Panc1 (cell line): ENCODE data around the gene IBA57.

ENCODE experiments used
- CTCF ChIP-seq: fragments of 450-650 bp; IDR thresholded peaks from 2 replicates; pipeline ENCODE4 v1.5.1; 2017; ENCODE audit warnings: mild to moderate bottlenecking
- POLR2AphosphoS5 ChIP-seq: IDR thresholded peaks from 2 replicates; pipeline ENCODE4 v1.6.1; 2012; ENCODE audit warnings: mild to moderate bottlenecking, low read depth, low read length, moderate library complexity
- REST ChIP-seq, 2 experiments: IDR thresholded peaks; 2 replicates each; pipeline ENCODE4 v1.6.1; 2011 to 2012; ENCODE audit warnings: low read depth in 2 of 2, control low read depth in 1 of 2, low read length in 1 of 2, mild to moderate bottlenecking in 1 of 2, moderate library complexity in 1 of 2; ENCODE audit not compliant: insufficient read depth in 1 of 2
- SIN3A ChIP-seq: IDR thresholded peaks from 2 replicates; pipeline ENCODE4 v1.6.1; 2012; ENCODE audit warnings: low read depth, mild to moderate bottlenecking, low read length, moderate library complexity, borderline replicate concordance; ENCODE audit not compliant: insufficient read depth
- TCF7L2 ChIP-seq: IDR thresholded peaks from 2 replicates; pipeline ENCODE4 v1.6.1; 2011; ENCODE audit warnings: mild to moderate bottlenecking, low read depth, low read length, inconsistent platforms

GRCh38 chr1:228171221-228171891 is 5.8 kb downstream of the IBA57 start:
- TF ChIP-seq CTCF (no peak), TCF7L2 (no peak), SIN3A (no peak), POLR2AphosphoS5 (no peak), REST (IDR thresholded peaks at IDR 0.05; ENCODE audit: insufficient read depth in 1 of 2, low read depth in 2 of 2, low read length in 1 of 2) (no peak)
